ENCODE results near the gene GABARAP.
A peak's percentile ranks its signal among the peaks of the same experiment; 100 is the strongest.

Gene GABARAP

GRCh38 chr17:7195971-7196370, 46.3 kb downstream of the GABARAP start:
- H4K8ac ChIP-seq (ENCODE audit: low read length), result no peak overlapping the region
- no peak overlapping the region for H3K18ac ChIP-seq (ENCODE audit: low read depth in 1 of 2, low read length in 2 of 2)
- no peak overlapping the region for H2BK15ac ChIP-seq (ENCODE audit: low read depth, poor library complexity, severe bottlenecking)
- H3K4me3 ChIP-seq (ENCODE audit: insufficient read depth in 1 of 2, low read depth in 1 of 2, low read length in 2 of 2), result no peak overlapping the region
- no peaks in the 10 kb centered on the region for H3K9me3 ChIP-seq (ENCODE audit: control insufficient read depth, low read length)
- H3K23ac ChIP-seq (ENCODE audit: low read length in 2 of 2), result no peak overlapping the region
- H2AFZ ChIP-seq (ENCODE audit: low read depth, low read length), result no peak overlapping the region
- H4K91ac ChIP-seq (ENCODE audit: low read length), result no peak overlapping the region
- no peak overlapping the region for H2AK5ac ChIP-seq (ENCODE audit: low read length, severe bottlenecking)
- no peak overlapping the region for H3K4me2 ChIP-seq (ENCODE audit: low read length, poor library complexity, severe bottlenecking)
- H3K4ac ChIP-seq (ENCODE audit: low read depth in 1 of 2, low read length in 2 of 2), result no peak overlapping the region
- no peak overlapping the region for H3K27ac ChIP-seq (ENCODE audit: low read length, poor library complexity, severe bottlenecking)
- H2BK120ac ChIP-seq (ENCODE audit: low read depth, low read length), result no peak overlapping the region
- H3K36me3 ChIP-seq (ENCODE audit: control insufficient read depth in 1 of 2, insufficient read depth in 2 of 2, low read depth in 1 of 2, low read length in 2 of 2), result peaks cover 59 to 81% of the 10 kb centered on the region in 2 experiments
- H3K9ac ChIP-seq (ENCODE audit: low read length), result no peak overlapping the region
- H3K79me1 ChIP-seq (replicated peaks; ENCODE audit: low read length, poor library complexity, severe bottlenecking), result peaks cover 15% of the 10 kb centered on the region
- H3K27me3 ChIP-seq (ENCODE audit: control insufficient read depth in 1 of 2, insufficient read depth in 1 of 2, low read length in 2 of 2), result no peaks in the 10 kb centered on the region
- 96% methylated on average over 12 of the region's 12 CpGs for WGBS
- no peak overlapping the region for H3K14ac ChIP-seq (ENCODE audit: low read length in 2 of 2)
- H2BK12ac ChIP-seq (ENCODE audit: low read length in 2 of 2), result no peak overlapping the region
- peaks cover 2% of the 10 kb centered on the region for H3K4me1 ChIP-seq (ENCODE audit: control insufficient read depth, insufficient read depth, low read depth, low read length)
- no peak for DNase-seq
- no peak overlapping the region for H2BK5ac ChIP-seq (ENCODE audit: low read depth, low read length, poor library complexity, severe bottlenecking)

- H3K4ac ChIP-seq (ENCODE audit: low read depth in 1 of 2, low read length in 2 of 2), result no peak overlapping the region
- H2BK5ac ChIP-seq (ENCODE audit: low read depth, low read length, poor library complexity, severe bottlenecking), result no peak overlapping the region
- H3K9me3 ChIP-seq (ENCODE audit: control insufficient read depth, low read length), result no peaks in the 10 kb centered on the region
- H3K79me1 ChIP-seq (replicated peaks; ENCODE audit: low read length, poor library complexity, severe bottlenecking), result peaks cover 18% of the 10 kb centered on the region
- peaks cover 2% of the 10 kb centered on the region for H3K4me1 ChIP-seq (ENCODE audit: control insufficient read depth, insufficient read depth, low read depth, low read length)
- no peak overlapping the region for H3K27ac ChIP-seq (ENCODE audit: low read length, poor library complexity, severe bottlenecking)
- no peak overlapping the region for H3K4me2 ChIP-seq (ENCODE audit: low read length, poor library complexity, severe bottlenecking)
- H3K27me3 ChIP-seq (ENCODE audit: control insufficient read depth in 1 of 2, insufficient read depth in 1 of 2, low read length in 2 of 2), result no peaks in the 10 kb centered on the region
- no peak overlapping the region for H3K14ac ChIP-seq (ENCODE audit: low read length in 2 of 2)
- H3K36me3 ChIP-seq (ENCODE audit: control insufficient read depth in 1 of 2, insufficient read depth in 2 of 2, low read depth in 1 of 2, low read length in 2 of 2), result peaks cover 72 to 73% of the 10 kb centered on the region in 2 experiments
- H3K9ac ChIP-seq (ENCODE audit: low read length), result no peak overlapping the region
- H4K8ac ChIP-seq (ENCODE audit: low read length), result no peak overlapping the region
- WGBS, result 96% methylated on average over 12 of the region's 12 CpGs
- no peak for DNase-seq
- no peak overlapping the region for H3K4me3 ChIP-seq (ENCODE audit: insufficient read depth in 1 of 2, low read depth in 1 of 2, low read length in 2 of 2)
- no peak overlapping the region for H4K91ac ChIP-seq (ENCODE audit: low read length)
- H2AK5ac ChIP-seq (ENCODE audit: low read length, severe bottlenecking), result no peak overlapping the region
- no peak overlapping the region for H2BK15ac ChIP-seq (ENCODE audit: low read depth, poor library complexity, severe bottlenecking)
- H2AFZ ChIP-seq (ENCODE audit: low read depth, low read length), result no peak overlapping the region
- H2BK120ac ChIP-seq (ENCODE audit: low read depth, low read length), result no peak overlapping the region
- no peak overlapping the region for H3K23ac ChIP-seq (ENCODE audit: low read length in 2 of 2)
- no peak overlapping the region for H2BK12ac ChIP-seq (ENCODE audit: low read length in 2 of 2)
- no peak overlapping the region for H3K18ac ChIP-seq (ENCODE audit: low read depth in 1 of 2, low read length in 2 of 2)
Observed at GRCh38 chr17:7192271-7192937, 49.8 kb downstream of the GABARAP start.

DNA sequence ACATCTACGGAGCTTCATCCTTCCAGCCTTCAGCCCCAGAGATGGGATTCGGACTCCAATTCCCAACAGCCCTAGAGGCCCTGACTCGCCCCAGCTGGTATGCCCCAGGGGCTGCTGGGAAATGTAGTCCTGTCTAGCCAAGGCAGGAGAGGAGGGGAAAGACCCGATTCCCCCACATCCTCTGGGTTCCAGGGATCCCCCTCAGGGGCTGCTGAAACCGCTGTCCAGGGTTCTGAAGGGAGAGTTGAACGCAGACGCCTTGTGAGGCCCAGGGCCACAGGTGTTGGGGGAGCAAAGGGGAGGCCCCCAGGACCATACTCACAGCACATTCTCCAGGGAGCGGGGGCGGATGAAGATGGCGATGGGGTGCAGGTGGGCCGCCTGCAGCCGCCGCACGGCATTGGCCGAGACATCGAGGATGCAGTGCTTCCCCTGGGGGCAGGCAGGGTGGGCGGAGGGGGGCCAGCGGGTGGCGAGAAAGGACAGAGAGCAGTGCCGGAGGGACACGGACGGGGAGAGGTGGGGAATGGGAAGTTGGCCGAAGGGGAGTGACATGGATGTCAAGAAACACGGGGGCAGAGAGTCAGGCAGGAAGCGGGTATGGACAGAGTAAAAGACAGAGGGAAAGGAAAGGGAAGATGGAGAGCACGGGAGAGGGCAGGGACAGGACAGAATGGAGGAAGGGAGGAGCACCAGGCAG, 50.5 kb downstream of the GABARAP start:
- Histone ChIP-seq H3K4ac (ENCODE audit: low read depth in 1 of 2, low read length in 2 of 2) (no peak overlapping the region), H2AFZ (ENCODE audit: low read depth, low read length) (no peak overlapping the region), H3K18ac (ENCODE audit: low read depth in 1 of 2, low read length in 2 of 2) (no peak overlapping the region), H3K27me3 (ENCODE audit: control insufficient read depth in 1 of 2, insufficient read depth in 1 of 2, low read length in 2 of 2) (no peaks in the 10 kb centered on the region), H3K4me1 (ENCODE audit: control insufficient read depth, insufficient read depth, low read depth, low read length) (peaks cover 2% of the 10 kb centered on the region), H2BK5ac (ENCODE audit: low read depth, low read length, poor library complexity, severe bottlenecking) (no peak overlapping the region), H3K27ac (ENCODE audit: low read length, poor library complexity, severe bottlenecking) (no peak overlapping the region), H3K4me2 (ENCODE audit: low read length, poor library complexity, severe bottlenecking) (no peak overlapping the region), H3K9ac (ENCODE audit: low read length) (no peak overlapping the region), H4K8ac (ENCODE audit: low read length) (no peak overlapping the region), H2AK5ac (ENCODE audit: low read length, severe bottlenecking) (no peak overlapping the region), H3K4me3 (ENCODE audit: insufficient read depth in 1 of 2, low read depth in 1 of 2, low read length in 2 of 2) (no peak overlapping the region), H2BK12ac (ENCODE audit: low read length in 2 of 2) (no peak overlapping the region), H3K14ac (ENCODE audit: low read length in 2 of 2) (no peak overlapping the region), H2BK15ac (ENCODE audit: low read depth, poor library complexity, severe bottlenecking) (no peak overlapping the region), H3K9me3 (ENCODE audit: control insufficient read depth, low read length) (no peaks in the 10 kb centered on the region), H3K23ac (ENCODE audit: low read length in 2 of 2) (no peak overlapping the region), H3K79me1 (replicated peaks; ENCODE audit: low read length, poor library complexity, severe bottlenecking) (peaks cover 15% of the 10 kb centered on the region), H3K36me3 (ENCODE audit: control insufficient read depth in 1 of 2, insufficient read depth in 2 of 2, low read depth in 1 of 2, low read length in 2 of 2) (peaks cover 69 to 72% of the 10 kb centered on the region in 2 experiments), H2BK120ac (ENCODE audit: low read depth, low read length) (no peak overlapping the region), H4K91ac (ENCODE audit: low read length) (no peak overlapping the region)
- DNase-seq, result peak; percentile 39
- WGBS, result 93% methylated on average over 26 of the region's 26 CpGs

- H3K79me1 ChIP-seq (replicated peaks; ENCODE audit: low read length, poor library complexity, severe bottlenecking), result peaks cover 14% of the 10 kb centered on the region
- no peaks in the 10 kb centered on the region for H3K27me3 ChIP-seq (ENCODE audit: control insufficient read depth in 1 of 2, insufficient read depth in 1 of 2, low read length in 2 of 2)
- H2BK12ac ChIP-seq (ENCODE audit: low read length in 2 of 2), result no peak overlapping the region
- no peak overlapping the region for H3K9ac ChIP-seq (ENCODE audit: low read length)
- no peak overlapping the region for H2BK15ac ChIP-seq (ENCODE audit: low read depth, poor library complexity, severe bottlenecking)
- no peak overlapping the region for H3K27ac ChIP-seq (ENCODE audit: low read length, poor library complexity, severe bottlenecking)
- peaks cover 67 to 71% of the 10 kb centered on the region in 2 experiments for H3K36me3 ChIP-seq (ENCODE audit: control insufficient read depth in 1 of 2, insufficient read depth in 2 of 2, low read depth in 1 of 2, low read length in 2 of 2)
- peaks cover 2% of the 10 kb centered on the region for H3K4me1 ChIP-seq (ENCODE audit: control insufficient read depth, insufficient read depth, low read depth, low read length)
- no peak overlapping the region for H3K4me2 ChIP-seq (ENCODE audit: low read length, poor library complexity, severe bottlenecking)
- H3K9me3 ChIP-seq (ENCODE audit: control insufficient read depth, low read length), result no peaks in the 10 kb centered on the region
- no peak overlapping the region for H2AK5ac ChIP-seq (ENCODE audit: low read length, severe bottlenecking)
- WGBS, result 97% methylated on average over 12 of the region's 12 CpGs
- DNase-seq, result no peak
- no peak overlapping the region for H4K8ac ChIP-seq (ENCODE audit: low read length)
- no peak overlapping the region for H3K4ac ChIP-seq (ENCODE audit: low read depth in 1 of 2, low read length in 2 of 2)
- no peak overlapping the region for H3K18ac ChIP-seq (ENCODE audit: low read depth in 1 of 2, low read length in 2 of 2)
- no peak overlapping the region for H3K4me3 ChIP-seq (ENCODE audit: insufficient read depth in 1 of 2, low read depth in 1 of 2, low read length in 2 of 2)
- no peak overlapping the region for H3K23ac ChIP-seq (ENCODE audit: low read length in 2 of 2)
- H4K91ac ChIP-seq (ENCODE audit: low read length), result no peak overlapping the region
- no peak overlapping the region for H2AFZ ChIP-seq (ENCODE audit: low read depth, low read length)
- H3K14ac ChIP-seq (ENCODE audit: low read length in 2 of 2), result no peak overlapping the region
- no peak overlapping the region for H2BK5ac ChIP-seq (ENCODE audit: low read depth, low read length, poor library complexity, severe bottlenecking)
- no peak overlapping the region for H2BK120ac ChIP-seq (ENCODE audit: low read depth, low read length)
Observed at GRCh38 chr17:7191069-7191468, 51.2 kb downstream of the GABARAP start.
